A204.1 (cell line): ENCODE results near the gene PIP4P1.

ENCODE experiments used
- FAIRE-seq: peaks from 2 replicates; lab custom pipeline; 2012; peaks lifted over from hg19 to GRCh38; lab: Jason Lieb, UNC

The PIP4P1 gene

DNA sequence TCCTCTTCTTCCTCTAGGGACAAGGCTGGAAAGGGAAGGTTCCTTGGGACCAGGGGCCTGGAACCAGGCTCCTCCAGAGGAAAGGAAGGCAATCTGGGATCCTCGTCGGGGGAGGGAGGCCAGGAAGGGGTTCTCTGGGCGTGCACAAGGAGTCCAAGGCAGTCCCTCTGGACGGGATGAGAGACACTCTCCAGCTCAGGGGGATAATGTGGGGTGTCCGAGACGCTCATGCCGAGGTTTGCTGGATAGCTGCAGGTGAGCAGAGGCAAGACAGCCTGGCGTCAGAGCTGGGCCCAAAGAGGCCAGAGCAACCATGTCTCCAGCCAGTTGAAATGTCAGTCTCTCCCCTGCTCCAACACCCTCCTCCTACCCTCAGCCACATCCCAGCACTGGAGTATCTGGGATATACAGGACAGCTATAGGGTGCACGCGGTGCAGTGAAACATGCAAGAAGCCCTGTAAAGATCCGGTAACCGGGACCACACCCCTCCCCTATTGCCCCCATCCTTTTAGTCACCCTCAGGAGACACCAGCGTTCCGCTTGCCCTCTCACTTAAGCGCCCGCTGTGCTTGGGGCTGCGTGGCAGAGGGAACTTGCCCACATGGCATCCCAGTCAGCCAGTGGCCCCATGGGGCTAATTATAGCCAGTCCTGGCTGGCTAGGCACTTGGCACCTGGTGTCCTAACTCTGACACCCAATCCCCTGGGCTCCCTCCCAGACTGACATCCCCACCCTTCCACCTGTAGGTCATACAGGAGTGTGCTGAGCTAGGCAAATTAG is 25.5 kb downstream of the PIP4P1 start, which contains the start of gene KLHL33:
TSS of gene KLHL33 (minus strand) at position 585 of the 781 bp plus-strand sequence. CDS start at position 230, 355 bp downstream.
- no peak for FAIRE-seq

- no peak for FAIRE-seq
These were observed 26.3 kb downstream of the PIP4P1 start for GRCh38 chr14:20434701-20435581.

- no peak for FAIRE-seq
These were observed 31.2 kb downstream of the PIP4P1 start for GRCh38 chr14:20429801-20430669.

DNA sequence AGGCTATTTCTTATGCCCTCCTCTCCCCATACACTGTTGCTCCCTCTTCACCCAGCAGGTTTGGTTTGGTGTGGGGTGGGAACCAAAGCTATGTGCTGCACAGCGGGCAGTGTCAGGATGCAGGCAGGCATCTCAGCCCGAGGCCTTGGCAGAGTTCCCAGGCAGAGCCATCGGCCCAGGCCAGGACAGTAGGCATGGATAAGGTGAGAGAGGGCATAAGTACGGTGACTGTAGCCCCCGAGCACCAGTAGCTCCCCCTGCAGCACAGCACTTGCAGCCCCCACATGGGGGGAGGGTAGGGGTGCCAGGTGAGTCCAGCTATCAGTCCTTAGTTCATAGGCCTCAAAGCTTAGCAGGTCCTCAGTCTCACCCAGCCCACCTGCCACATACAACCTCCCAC is 32.4 kb downstream of the PIP4P1 start:
- FAIRE-seq: no peak

DNA sequence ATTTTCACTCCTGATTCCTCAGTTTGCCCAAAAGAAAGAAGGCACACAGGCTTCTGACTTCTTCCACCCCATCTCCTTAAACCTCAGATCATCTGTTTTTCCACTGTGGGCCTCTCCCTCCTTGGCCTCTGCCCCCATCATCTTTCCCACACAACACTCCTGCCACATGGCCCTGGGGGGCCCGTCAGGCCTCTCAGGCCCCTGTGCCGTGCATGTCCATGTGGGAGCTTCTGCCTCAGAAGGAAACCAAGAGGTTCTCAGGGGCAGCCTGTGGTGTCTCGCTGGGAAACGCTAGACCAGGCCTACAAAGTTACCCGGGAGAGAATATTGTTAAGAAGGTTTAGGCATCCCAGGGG is 33.2 kb downstream of the PIP4P1 start:
- no peak for FAIRE-seq

DNA sequence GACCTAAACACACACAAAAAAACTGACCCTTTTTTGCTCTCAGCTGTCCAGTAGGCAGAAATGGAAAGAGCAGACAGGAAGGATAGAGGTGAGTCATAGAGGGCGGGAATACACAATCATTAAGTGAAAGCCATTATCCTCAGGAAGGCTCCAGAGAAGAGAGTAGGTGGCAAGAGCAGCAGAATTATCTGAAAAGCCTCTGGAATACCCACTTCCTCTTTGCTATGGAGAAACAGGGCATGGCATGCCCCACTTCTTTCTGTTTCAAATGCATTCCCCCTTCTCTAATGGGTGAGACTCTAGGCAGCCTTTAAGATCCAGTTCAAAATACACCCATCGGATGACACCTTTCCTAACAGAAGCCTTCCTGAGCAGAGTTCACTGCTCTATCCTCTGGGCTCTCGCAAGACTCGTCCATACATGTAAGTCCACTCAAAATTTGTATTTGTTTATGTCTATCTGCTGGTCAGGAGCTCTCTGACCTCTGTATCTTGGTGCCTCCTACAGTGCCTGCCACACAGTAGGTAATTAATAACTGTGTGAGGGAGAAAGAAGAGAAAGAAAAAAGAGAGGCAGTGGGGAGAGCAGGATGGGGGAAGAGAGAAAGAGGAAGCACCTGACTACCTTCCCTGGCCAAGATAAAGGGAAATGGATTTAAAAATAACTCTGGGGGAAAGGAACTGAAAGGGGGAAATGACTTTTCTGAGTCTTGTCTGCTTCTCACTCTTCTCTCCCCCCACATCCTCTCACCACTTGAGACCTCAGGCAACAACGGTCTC is 33.8 kb downstream of the PIP4P1 start:
- FAIRE-seq: no peak

DNA sequence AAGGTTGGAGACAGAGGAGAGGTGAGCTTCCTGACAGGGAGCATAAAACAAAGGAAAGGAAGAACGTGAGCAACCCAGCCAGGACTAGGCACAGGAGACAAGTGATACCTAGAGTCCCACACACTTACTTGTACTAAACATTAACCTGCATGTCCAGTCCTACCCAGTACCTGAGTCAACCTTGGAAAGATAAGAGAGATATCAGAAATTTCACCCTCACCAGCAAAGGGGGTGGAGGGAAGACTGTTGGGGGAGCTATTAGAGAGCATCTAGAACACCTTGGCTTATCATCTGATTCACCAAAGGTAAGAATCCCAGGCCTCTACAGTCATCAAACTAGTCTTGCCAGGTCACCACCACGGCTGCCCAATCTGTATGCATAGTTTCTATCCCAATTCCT is 36.4 kb downstream of the PIP4P1 start:
- FAIRE-seq: no peak

DNA sequence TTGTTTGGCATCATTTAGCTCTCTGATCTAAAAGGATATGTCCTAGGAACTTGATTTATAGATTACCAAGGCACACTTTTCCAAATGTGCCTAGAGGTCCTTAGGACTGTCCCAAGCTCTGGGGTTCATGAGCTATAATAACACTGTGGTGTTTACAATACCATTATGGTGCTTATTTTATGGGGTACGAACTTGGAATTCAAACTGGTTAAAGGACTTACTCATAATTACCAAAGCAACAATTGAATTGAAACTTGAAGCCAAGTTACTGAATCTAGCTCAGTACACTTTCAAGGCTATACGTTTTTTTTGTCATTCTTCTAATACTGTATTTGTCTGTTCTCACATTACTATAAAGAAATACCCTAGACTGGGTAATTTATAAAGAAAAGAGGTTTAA is 38.3 kb downstream of the PIP4P1 start:
- no peak for FAIRE-seq

GRCh38 chr14:20421267-20421666 is 40.0 kb downstream of the PIP4P1 start:
- FAIRE-seq: no peak

DNA sequence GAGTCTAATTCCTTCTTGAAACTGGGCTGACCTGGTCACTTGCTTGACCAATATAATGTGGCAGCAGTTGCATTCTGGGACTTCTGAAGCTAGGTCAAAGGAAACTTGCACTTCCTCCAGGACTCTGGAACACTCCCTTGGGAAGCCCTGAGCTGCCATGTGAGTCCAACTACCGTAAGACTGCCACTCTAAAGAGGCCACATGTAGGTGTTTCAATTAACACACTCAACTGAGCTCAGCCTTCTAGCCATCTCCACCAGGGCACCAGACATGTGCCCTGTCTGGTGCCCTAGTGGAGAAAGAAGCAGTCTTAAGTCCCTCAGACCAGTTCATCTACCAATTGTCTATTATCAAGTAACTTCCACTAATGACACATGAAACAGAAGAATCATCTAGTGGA is 41.8 kb downstream of the PIP4P1 start:
- no peak for FAIRE-seq

DNA sequence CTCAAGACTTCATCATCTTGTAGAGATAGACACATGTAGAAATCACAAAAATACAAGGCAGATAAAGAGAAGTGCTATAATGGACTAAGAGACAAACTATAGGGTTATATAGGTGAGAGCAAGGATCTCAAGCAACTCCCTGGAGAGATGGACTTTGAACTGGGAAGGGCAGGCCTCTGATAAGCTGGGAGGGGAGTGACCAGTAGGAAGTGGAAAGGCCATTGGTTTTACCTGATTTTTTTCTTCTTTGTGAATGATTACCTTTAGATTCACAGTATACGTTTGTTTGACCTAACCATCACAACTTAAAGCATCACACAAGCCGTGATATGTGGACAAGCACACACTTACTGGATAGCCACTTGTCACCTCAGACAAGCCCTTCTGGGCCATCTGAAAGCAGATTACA is 42.7 kb downstream of the PIP4P1 start:
- FAIRE-seq: no peak

DNA sequence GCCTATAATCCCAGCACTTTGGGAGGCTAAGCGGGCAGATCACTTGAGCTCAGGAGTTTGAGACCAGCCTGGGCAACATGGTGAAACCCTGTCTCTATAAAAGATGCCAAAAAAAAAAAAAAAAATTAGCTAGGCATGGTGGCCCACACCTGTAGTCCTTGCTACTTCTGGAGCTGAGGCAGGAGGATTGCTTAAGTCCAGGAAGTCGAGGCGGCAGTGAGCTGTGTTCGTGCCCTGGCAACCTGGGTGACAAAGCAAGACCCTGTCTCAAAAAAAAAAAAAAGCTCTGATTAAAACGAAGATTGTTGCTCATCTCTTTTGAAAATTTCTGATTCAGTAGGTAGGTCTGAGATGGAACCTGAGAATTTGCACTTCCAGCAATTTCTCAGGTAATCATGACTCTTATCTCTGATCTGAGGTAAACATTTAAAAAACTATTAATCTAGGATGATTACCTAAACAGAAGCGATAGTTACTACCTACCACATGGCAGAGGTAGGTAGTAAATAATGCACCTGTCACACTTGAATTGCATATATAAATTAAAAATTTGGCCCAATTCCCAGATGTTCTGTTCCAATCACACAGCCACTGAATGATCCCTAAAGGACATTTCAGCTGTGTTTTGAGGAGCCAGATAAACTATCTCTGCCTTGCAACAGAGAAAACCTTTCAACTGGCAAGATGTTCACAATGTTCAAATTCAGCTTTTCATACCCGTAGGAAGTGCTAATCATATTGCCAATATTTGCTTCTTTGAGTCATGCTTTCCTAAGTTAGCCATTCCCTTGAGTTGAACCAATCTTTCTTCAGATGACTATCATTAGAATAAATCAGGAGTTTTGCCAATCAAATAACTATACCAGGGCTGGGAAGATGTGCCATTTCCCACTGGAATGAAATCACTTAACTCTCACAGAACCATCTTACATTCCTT is 43.7 kb downstream of the PIP4P1 start:
- FAIRE-seq: no peak

DNA sequence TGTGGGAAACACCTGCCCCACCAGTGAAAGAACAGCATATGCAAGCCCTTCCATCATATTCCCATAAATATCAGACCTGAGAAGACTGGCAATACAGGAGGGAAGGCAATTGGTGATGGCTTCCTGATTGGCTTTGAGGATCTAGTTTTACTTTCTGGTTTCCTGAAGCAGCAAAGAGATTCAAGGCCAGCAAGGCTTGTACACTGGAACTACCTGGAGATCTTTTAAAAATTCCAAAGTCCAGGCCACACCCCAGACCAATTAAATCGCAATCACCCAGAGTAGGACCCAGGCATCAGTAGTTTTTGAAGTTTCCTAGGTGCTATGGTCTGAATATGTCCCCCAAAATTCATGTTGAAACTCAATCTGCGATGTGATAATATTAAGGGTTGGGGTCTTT is 45.0 kb downstream of the PIP4P1 start:
- no peak for FAIRE-seq

- no peak for FAIRE-seq
These were observed 45.4 kb downstream of the PIP4P1 start for GRCh38 chr14:20415782-20416206.

GRCh38 chr14:20413744-20414082 is 47.5 kb downstream of the PIP4P1 start:
- no peak for FAIRE-seq

- no peak for FAIRE-seq
These were observed 48.1 kb downstream of the PIP4P1 start, which contains the start of gene TEP1 for GRCh38 chr14:20412876-20413743. TEP1 (minus strand) TSS chr14:20413501; CDS start chr14:20408439, 5,062 bp downstream.

GRCh38 chr14:20412411-20412810 is 48.8 kb downstream of the PIP4P1 start:
- no peak for FAIRE-seq

GRCh38 chr14:20409226-20409625 is 52.0 kb downstream of the PIP4P1 start:
- FAIRE-seq: no peak
